ENCODE measurements around the gene B4GALT2. TPM values are rescaled to one million over a fixed set of nuclear protein-coding genes. Genes with fewer than 3 reads are reported as not detected.

Gene B4GALT2, protein sequence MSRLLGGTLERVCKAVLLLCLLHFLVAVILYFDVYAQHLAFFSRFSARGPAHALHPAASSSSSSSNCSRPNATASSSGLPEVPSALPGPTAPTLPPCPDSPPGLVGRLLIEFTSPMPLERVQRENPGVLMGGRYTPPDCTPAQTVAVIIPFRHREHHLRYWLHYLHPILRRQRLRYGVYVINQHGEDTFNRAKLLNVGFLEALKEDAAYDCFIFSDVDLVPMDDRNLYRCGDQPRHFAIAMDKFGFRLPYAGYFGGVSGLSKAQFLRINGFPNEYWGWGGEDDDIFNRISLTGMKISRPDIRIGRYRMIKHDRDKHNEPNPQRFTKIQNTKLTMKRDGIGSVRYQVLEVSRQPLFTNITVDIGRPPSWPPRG
- 0.17 and 0.46 TPM in 2 replicates for polyA plus RNA-seq

DNA sequence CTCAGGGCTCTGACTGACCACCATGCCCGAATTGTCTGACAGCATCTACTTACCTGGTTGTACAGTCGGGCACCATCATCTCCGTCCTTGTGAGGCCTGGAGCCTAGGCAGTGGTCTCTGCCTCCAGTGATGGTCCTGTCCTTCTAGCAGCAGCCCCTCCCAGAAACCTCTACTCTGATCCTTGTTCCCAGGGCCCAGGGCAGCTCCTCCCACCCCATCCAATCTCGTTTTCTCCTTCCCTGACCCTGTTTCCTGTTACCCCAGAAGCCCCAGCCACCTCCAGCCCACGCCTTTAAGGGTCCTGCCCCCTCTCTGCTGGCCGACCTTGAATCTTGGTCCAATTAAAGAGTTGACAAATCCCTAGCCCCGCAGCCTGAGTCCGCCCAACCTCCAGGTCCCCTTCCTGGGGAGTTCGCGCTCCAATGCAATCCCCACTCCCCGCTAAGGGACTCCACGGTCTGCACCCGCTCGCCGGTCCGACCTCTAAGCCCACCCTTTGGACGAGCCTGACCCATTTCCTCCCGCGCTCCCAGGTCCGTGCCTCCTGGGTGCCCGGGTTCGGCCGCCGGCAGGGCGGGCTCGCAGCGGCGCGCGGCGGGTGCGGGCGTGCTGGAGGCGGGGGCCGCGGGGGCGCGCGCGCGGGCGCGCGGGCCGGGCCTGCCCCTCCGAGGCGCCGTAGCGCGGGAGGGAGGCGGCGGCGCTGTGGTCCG is at the start of gene B4GALT2:
B4GALT2 (plus strand) TSS at position 660 of the 710 bp plus-strand sequence. CDS start 1,951 bp downstream, outside the sequence.

GRCh38 chr1:43933386-43934100 is 45.5 kb upstream of the B4GALT2 start, which contains the start of gene ARTN:
ARTN (plus strand) TSS chr1:43933801; CDS start chr1:43935657, 1,856 bp downstream.

DNA sequence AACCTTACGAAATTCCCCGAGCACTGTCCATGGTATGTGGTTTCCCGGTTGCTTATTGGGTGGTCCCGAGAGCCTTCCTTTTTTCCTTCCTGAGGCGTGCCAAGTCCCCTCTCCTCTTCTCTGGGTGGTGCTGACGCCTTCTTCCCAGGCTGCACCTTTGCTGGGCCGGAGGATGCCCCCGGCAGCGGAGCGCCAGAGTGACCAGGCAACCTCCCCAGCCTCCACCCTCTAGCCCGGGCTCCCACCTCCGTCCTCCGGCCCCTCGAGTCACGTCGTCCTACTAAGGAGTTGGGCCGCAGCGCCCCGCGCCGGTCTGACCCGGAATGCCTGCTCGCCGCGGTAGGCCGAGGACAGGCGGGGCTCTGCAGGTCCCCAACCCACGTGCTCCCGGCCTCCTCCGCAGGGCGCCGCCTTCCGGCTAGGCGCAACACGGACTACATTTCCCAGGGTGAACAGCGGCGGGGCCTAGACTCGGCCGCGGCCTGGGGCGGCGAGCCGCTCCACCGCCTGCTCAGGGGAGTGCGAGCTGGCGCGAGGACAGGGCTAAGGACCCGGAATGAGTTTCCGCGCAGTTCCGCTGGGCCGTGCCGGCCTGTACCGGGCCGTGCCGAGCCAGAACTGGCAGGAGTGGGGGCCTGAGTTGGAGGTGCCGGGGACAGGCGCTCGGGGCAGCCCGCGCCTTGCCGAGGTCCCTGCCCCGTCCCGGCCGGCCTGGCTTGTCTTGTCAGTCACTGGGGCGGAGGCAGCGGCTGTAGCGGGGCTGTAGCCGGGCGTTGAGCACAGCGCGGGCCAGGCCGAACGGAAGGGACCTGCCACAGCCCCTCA is 32.6 kb upstream of the B4GALT2 start, which contains the start of gene IPO13:
IPO13 (plus strand) TSS at position 715 of the 825 bp plus-strand sequence. CDS start 651 bp downstream, outside the sequence.

GRCh38 chr1:43969746-43970466 is 9.1 kb upstream of the B4GALT2 start, which contains the start of gene DPH2:
DPH2 (plus strand) TSS chr1:43970010; CDS start chr1:43970176, 166 bp downstream.

DNA sequence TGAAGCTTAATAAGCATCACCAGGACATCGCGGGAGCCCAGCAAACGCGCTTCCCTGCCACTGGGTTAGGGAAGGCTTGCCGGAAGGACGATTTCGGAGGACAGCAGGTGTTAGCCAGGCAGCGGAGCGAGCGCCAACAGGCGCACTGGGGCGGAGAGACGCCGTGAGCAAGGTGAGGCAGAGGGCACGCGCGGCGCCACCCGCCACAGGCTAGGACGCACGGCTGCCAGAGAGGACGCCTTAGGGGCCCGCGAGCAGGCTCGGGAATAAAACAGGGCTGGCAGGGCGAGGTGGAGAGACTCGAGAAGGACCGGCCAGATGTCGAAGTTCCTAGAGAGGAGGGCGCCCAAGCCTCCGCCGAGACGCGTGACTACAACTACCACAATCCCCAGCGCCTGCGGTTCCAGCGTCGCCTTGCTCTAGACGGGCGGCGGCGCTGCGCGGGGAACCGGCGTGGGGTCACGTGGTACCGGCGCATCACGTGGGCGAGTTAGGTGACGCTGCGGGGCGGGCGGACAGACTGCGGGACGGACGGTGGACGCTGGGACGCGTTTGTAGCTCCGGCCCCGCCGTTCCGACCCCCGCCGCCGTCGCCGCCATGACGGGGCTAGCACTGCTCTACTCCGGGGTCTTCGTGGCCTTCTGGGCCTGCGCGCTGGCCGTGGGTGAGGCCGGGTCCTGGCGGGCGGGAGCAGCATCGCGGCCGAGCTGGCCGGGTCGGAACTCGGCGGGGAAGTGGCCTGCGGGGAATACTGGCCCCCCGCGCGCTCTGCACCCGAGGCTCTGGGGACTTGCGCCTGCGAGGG is 4.4 kb upstream of the B4GALT2 start, which contains the start of gene ATP6V0B:
ATP6V0B (plus strand) TSS at position 518 of the 806 bp plus-strand sequence; CDS start at position 599, 81 bp downstream.

GRCh38 chr1:43991476-43992231 is 12.6 kb downstream of the B4GALT2 start, which contains the start of gene CCDC24:
CCDC24 (plus strand) TSS chr1:43991599; CDS start chr1:43991879, 280 bp downstream.

DNA sequence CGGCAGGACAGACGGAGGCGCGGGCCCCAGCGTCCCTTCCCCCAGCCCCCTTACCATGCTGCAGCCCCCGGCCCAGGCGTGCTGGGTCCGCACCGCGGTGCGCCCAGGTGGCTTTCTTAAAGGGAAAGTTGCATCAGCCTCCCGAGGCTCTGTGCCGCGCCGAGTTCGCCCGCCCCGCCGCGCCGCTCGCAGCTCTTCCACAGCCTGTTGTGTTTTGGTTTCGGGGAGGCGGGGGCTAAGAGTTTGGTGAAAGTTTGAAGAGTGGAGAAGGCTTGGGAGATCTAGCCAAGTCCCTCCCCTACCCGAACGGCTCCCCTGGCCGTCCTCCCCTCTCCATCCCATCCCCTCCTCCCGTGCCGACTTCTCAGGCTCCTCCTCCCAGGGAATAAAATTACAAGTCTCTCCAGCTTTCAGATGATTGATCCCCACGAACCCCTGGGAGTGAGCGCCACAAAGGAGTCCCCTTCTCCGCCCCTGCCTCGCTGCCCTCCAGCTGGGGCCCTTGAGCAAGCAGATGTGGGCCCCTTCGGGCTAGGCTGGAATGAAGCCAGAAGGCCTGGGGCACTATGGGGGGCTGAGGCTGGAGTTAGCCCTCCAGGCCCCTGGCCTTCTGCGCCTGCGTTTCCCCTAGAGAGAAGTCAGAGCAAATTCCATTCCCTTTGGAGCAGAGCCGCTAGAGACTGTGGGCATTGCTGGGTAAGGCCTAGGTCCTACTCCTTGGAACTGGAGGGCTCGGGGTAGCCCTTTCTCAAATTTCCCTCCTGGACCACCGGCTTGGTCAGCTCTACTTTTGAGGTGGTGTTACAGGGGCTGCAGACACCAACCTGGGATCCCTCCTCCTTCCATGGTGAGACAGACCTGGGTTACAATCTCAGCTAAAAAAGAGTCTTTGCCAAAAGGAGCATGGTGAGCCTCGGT is 52.5 kb downstream of the B4GALT2 start, which contains the start of gene SLC6A9:
SLC6A9 (minus strand) TSS at position 211 of the 918 bp plus-strand sequence. CDS start 7,185 bp downstream, outside the sequence.

Other genes starting within 250 kb of the B4GALT2 start
- gene ARTN, start 45.4 kb upstream of the B4GALT2 start, polyA plus RNA-seq, result 0.36 TPM in 1 of 2 replicates, not detected in the other
- gene IPO13, start 32.3 kb upstream of the B4GALT2 start, polyA plus RNA-seq, result 23.2 and 25.3 TPM in 2 replicates
- 8.3 and 12.2 TPM in 2 replicates for gene DPH2, start 9.2 kb upstream of the B4GALT2 start, polyA plus RNA-seq
- 558 and 648 TPM in 2 replicates for gene ATP6V0B, start 4.2 kb upstream of the B4GALT2 start, polyA plus RNA-seq
- 2.1 and 9.7 TPM in 2 replicates for gene CCDC24, start 12.4 kb downstream of the B4GALT2 start, polyA plus RNA-seq
- 1.5 and 1.6 TPM in 2 replicates for gene SLC6A9, start 52.3 kb downstream of the B4GALT2 start, polyA plus RNA-seq
- not detected in 2 replicates for gene KLF17, start 139.6 kb downstream of the B4GALT2 start, polyA plus RNA-seq
- not detected in 2 replicates for gene KLF18, start 162.4 kb downstream of the B4GALT2 start, polyA plus RNA-seq
- gene DMAP1, start 234.3 kb downstream of the B4GALT2 start, polyA plus RNA-seq, result 5.7 and 19.5 TPM in 2 replicates

Measured in Purkinje cell (primary cell).